HepG2 (cell line): Measurements from ENCODE around the gene ERF. TPM values are rescaled to one million over a fixed set of nuclear protein-coding genes. Genes with fewer than 3 reads are reported as not detected.

Experiments used
- ARHGAP35 ChIP-seq: sonication (generic); formaldehyde crosslinking; IDR thresholded peaks from 2 replicates; pipeline ENCODE4 v1.9.0; 2022; ENCODE audit warnings: mild to moderate bottlenecking, inconsistent platforms, moderate library complexity, missing genetic modification reagents, borderline replicate concordance
- ATF7 ChIP-seq, 2 experiments: fragments of 450-650 bp in 1 of 2; sonication (generic) in 1 of 2; formaldehyde crosslinking in 1 of 2; IDR thresholded peaks; 2 replicates each; pipeline versions ENCODE4 v1.4.0 to v1.6.1; 2016 to 2020; ENCODE audit warnings: antibody characterized with exemption in 1 of 2, mild to moderate bottlenecking in 1 of 2, missing genetic modification reagents in 1 of 2
- CREB1 ChIP-seq, 2 experiments: fragments of 450-650 bp in 1 of 2; IDR thresholded peaks; 2 replicates each; pipeline ENCODE4 v1.6.1; 2016 to 2017; ENCODE audit warnings: control low read depth in 1 of 2, mild to moderate bottlenecking in 1 of 2, missing compliant biosample characterization in 1 of 2, missing genetic modification characterization in 1 of 2
- HIVEP1 ChIP-seq: sonication (generic); formaldehyde crosslinking; IDR thresholded peaks from 2 replicates; pipeline ENCODE4 v1.4.0; 2020; ENCODE audit warnings: mild to moderate bottlenecking, missing genetic modification reagents
- ISX ChIP-seq: sonication (generic); formaldehyde crosslinking; conservative IDR thresholded peaks from 2 replicates; pipeline ENCODE4 v1.5.0; 2020; ENCODE audit warnings: missing genetic modification reagents
- MAX ChIP-seq: IDR thresholded peaks from 2 replicates; pipeline ENCODE4 v1.6.1; 2012; ENCODE audit warnings: inconsistent platforms
- MBD4 ChIP-seq: IDR thresholded peaks from 2 replicates; pipeline ENCODE4 v1.6.1; 2012; ENCODE audit warnings: low read length, inconsistent platforms, borderline replicate concordance
- MNT ChIP-seq: fragments of 450-650 bp; IDR thresholded peaks from 2 replicates; pipeline ENCODE4 v1.6.1; 2016
- NFKB2 ChIP-seq: sonication (generic); formaldehyde crosslinking; IDR thresholded peaks from 2 replicates; pipeline ENCODE4 v1.4.0; 2020; ENCODE audit warnings: missing genetic modification reagents, borderline replicate concordance
- POLR2A ChIP-seq, 2 experiments: IDR thresholded peaks; 2 replicates each; pipeline ENCODE4 v1.6.1; 2011; ENCODE audit warnings: low read depth in 2 of 2, low read length in 2 of 2, mild to moderate bottlenecking in 1 of 2, moderate library complexity in 1 of 2; ENCODE audit not compliant: insufficient read depth in 1 of 2
- SALL1 ChIP-seq: sonication (generic); formaldehyde crosslinking; IDR thresholded peaks from 2 replicates; pipeline ENCODE4 v1.8.0; 2022; ENCODE audit warnings: mild to moderate bottlenecking, missing genetic modification reagents
- SAP130 ChIP-seq: IDR thresholded peaks from 2 replicates; pipeline ENCODE4 v1.6.1; 2016; ENCODE audit warnings: low read depth
- SP2 ChIP-seq: sonication (generic); formaldehyde crosslinking; IDR thresholded peaks from 2 replicates; pipeline ENCODE4 v1.5.1; 2020; ENCODE audit warnings: mild to moderate bottlenecking, missing genetic modification reagents
- SRSF1 ChIP-seq: fragments of 200-400 bp; formaldehyde crosslinking; optimal IDR thresholded peaks from 2 replicates; pipeline ENCODE3; 2017; ENCODE audit warnings: mild to moderate bottlenecking, low read depth, low read length, moderate library complexity
- ZBTB44 ChIP-seq: sonication (generic); formaldehyde crosslinking; IDR thresholded peaks from 2 replicates; pipeline ENCODE4 v1.4.0; 2020; ENCODE audit warnings: missing genetic modification reagents
- ZNF367 ChIP-seq: sonication (generic); formaldehyde crosslinking; IDR thresholded peaks from 2 replicates; pipeline ENCODE4 v1.4.0; 2020; ENCODE audit warnings: missing genetic modification reagents, borderline replicate concordance
- ZNF432 ChIP-seq: sonication (generic); formaldehyde crosslinking; IDR thresholded peaks from 2 replicates; pipeline ENCODE4 v1.5.0; 2020; ENCODE audit warnings: missing genetic modification reagents, mild to moderate bottlenecking, borderline replicate concordance
- ZNF484 ChIP-seq: sonication (generic); formaldehyde crosslinking; IDR thresholded peaks from 2 replicates; pipeline ENCODE4 v1.5.1; 2020; ENCODE audit warnings: mild to moderate bottlenecking, low read depth, missing genetic modification reagents, borderline replicate concordance
- polyA plus RNA-seq, 8 experiments: library from polyadenylated mRNA; depleted of rRNA in 3 of 8; stranded (reverse) in 7 of 8; unstranded in 1 of 8; fragments of >200 nt; fragmentation: Illumina TruSeq in 4 of 8; extraction: Trizol in 4 of 8; gene quantifications; 2 replicates each; pipeline versions ENCODE4 v1.2.1 to v1.2.3, GENCODE V29; 2011 to 2016; ENCODE audit warnings: low read depth in 4 of 8, missing spikeins in 1 of 8, mixed read lengths in 1 of 8; ENCODE audit not compliant: insufficient read depth in 1 of 8
- total RNA-seq, 5 experiments: library from RNA; depleted of rRNA; stranded (reverse); fragments of >200 nt; fragmentation: Illumina TruSeq; extraction: Trizol; gene quantifications; 2 replicates each; pipeline ENCODE4 v1.2.3, GENCODE V29; 2016; ENCODE audit warnings: low read depth in 1 of 5
- TF ChIP-seq, protein P1 (sequence below): sonication (generic); formaldehyde crosslinking; IDR thresholded peaks from 2 replicates; pipeline ENCODE4 v1.4.0; 2020; ENCODE audit warnings: missing genetic modification reagents, borderline replicate concordance

The ERF gene
- total and polyA plus RNA-seq, 2 of the 13 experiments (the other 11 are each of a cell fraction or from before 2014, with no cell fraction given) = 67.1 to 69.9 TPM

DNA sequence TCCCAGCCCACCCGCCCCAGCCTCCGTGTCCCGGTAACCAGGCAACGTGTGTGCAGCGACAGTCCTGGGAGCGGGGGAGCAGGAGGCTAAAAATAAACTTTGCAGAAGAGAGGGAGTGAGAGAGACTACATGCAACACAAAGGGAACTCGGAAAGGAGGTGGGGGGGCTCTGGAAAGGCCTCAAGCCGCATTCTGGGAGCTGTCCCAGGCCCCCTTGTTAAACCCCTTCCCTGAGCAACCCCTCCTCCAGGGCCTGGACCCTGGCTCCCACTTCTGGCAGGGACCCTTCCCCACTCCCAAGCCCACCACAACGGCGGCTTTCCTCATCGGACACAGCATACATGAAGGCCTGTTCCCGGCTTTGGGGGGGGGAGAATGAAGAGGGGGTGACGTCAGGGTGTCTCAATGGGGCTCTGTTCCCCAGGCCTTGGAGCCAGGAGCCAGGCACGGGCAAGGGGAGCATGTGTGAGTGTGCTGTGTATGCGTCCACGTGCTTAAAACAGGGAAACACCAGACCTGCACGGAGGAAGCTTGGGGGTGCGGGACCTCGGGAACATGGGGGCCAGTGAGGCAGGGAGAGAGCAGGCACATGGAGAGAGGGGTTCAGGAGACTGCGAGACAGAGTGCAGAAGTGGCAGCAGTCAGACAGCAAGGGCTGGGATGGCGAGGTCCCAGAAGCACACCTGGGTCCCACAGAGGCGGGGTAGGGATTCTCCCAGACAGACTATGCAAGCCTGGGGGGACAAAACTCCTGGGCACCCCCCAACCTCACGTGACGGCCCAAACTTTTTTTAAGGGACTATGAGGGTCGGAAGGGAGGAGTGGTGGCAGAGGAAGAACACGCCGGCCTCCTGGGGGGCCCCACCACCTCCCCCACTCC lies 2.3 kb downstream of the ERF start (continued):
- TF ChIP-seq CREB1 (IDR thresholded peaks at IDR 0.05) = peak; percentile 56; the same call in 1 of the 2 replicates
- no peak for TF ChIP-seq CREB1 (CRISPR knock-in tag; IDR thresholded peaks at IDR 0.05)
- 0 out of 2 replicates have a peak, but pooled peaks have one; percentile 50 for TF ChIP-seq MNT
- TF ChIP-seq ISX = no peak
- no peak for TF ChIP-seq ZNF432 (CRISPR knock-in tag)
- TF ChIP-seq SRSF1 = peak; percentile 66
- TF ChIP-seq SP2 (CRISPR knock-in tag) = no peak
- peak; percentile 60 for TF ChIP-seq ATF7 (IDR thresholded peaks at IDR 0.05)
- TF ChIP-seq ATF7 (CRISPR knock-in tag; IDR thresholded peaks at IDR 0.05) = 0 out of 2 replicates have a peak, but pooled peaks have one; percentile 34
- peak; percentile 53; the same call in 1 of the 2 replicates for TF ChIP-seq HIVEP1 (CRISPR knock-in tag)
- TF ChIP-seq SALL1 (CRISPR knock-in tag) = 0 out of 2 replicates have a peak, but pooled peaks have one; percentile 12
- TF ChIP-seq, protein P1, sequence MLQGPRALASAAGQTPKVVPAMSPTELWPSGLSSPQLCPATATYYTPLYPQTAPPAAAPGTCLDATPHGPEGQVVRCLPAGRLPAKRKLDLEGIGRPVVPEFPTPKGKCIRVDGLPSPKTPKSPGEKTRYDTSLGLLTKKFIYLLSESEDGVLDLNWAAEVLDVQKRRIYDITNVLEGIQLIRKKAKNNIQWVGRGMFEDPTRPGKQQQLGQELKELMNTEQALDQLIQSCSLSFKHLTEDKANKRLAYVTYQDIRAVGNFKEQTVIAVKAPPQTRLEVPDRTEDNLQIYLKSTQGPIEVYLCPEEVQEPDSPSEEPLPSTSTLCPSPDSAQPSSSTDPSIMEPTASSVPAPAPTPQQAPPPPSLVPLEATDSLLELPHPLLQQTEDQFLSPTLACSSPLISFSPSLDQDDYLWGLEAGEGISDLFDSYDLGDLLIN = no peak
- TF ChIP-seq NFKB2 (CRISPR knock-in tag) = 0 out of 2 replicates have a peak, but pooled peaks have one; percentile 18
- TF ChIP-seq ZNF484 = 0 out of 2 replicates have a peak, but pooled peaks have one; percentile 31
- TF ChIP-seq MBD4 = no peak
- TF ChIP-seq SAP130 (CRISPR knock-in tag) = peak; percentile 17
- TF ChIP-seq POLR2A (IDR thresholded peaks at IDR 0.05; ENCODE audit: insufficient read depth in 1 of 2, low read depth in 2 of 2, low read length in 2 of 2) = peak in 1 of 2 experiments; percentile 41; a peak in 1 of 4 replicates
- TF ChIP-seq ZNF367 (CRISPR knock-in tag) = no peak
- TF ChIP-seq ARHGAP35 = 0 out of 2 replicates have a peak, but pooled peaks have one; percentile 8
- peak; percentile 60; the same call in 1 of the 2 replicates for TF ChIP-seq MAX
- TF ChIP-seq ZBTB44 (CRISPR knock-in tag) = no peak
